ENCODE results near the gene OR4C6. TPM values are rescaled to one million over a fixed set of nuclear protein-coding genes. Genes with fewer than 3 reads are reported as not detected.

OR4C6 gene
- total RNA-seq = under 1 TPM in 1 of 8 experiments, not detected in 7; 0.47 TPM

DNA sequence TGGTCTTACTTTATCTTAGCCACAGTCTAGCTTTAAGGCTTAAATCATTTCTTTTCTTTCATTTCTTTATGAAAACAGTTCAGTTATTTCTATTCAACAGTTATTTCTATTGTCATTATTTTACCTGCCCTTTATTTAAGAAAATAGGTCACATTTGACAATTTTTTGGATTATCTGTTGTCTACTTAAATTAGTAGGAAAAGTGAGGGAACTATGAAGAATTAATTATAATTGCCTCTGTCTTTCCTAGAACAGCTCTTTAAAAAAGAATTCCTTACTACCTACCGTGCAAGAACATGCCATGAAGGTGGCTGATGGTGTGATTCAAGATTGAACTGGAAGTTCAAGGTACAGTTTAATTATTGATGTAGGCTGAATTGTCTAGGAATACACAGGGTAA, at the start of gene OR4C6:
Gene OR4C6 (plus strand): TSS at position 301 of the 400 bp plus-strand sequence. CDS start 2,966 bp downstream, outside the sequence.
- Histone ChIP-seq H3K27ac (no peak within 1 kb of the TSS), H3K4me3 (no peak within 1 kb of the TSS), H3K4me1 (replicated peaks in 1 of 2) (no peaks in the 10 kb centered on the region)
- 0 to 80% (median 50%) methylated on average over 1 of the region's 1 CpG; no CpG with 5 or more reads in 3 of the 10 experiments for WGBS, 10 experiments
- in situ Hi-C loops (cut with MboI; ENCODE audit: low pct_unique_long_range_greater_than_20kb in 2 of 9, low sequenced_read_pairs in 9 of 9, unreplicated experiment in 9 of 9) = loop anchor here in 1 of 9 experiments (25.0 kb wide), 1 partner anchor 100 kb away; the partner anchor contains the start of genes OR4C15 and OR4C16
- no peak for ATAC-seq (replicated peaks in 6 of 8)

DNA sequence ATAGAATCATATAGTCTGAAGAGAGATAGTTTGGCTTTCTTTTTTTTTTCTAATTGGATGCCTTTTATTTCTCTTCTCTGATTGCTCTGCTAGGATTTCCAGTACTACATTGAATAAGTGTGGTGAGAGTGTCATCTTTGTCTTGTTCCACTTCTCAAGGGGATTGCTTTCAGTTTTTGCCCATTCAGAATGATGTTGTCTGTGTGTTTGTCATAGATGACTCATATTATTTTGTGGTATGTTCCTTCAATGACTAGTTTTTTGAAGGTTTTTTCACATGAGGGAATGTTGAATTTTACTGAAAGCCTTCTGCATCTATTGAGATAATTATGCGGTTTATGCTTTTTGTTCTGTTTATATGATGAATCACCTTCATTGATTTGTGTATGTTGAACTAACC, 37.5 kb upstream of the OR4C6 start:
- H3K4me1 ChIP-seq (replicated peaks in 1 of 2) = no peaks in the 10 kb centered on the region
- WGBS, 10 experiments = 0 to 82% (median 67%) methylated on average over 1 of the region's 1 CpG; no CpG with 5 or more reads in 3 of the 10 experiments
- no peak overlapping the region for H3K4me3 ChIP-seq
- in situ Hi-C loops (cut with MboI; ENCODE audit: low pct_unique_long_range_greater_than_20kb in 2 of 9, low sequenced_read_pairs in 9 of 9, unreplicated experiment in 9 of 9) = no loop called here
- ATAC-seq (replicated peaks in 6 of 8) = no peak
- H3K27ac ChIP-seq = no peak overlapping the region

DNA sequence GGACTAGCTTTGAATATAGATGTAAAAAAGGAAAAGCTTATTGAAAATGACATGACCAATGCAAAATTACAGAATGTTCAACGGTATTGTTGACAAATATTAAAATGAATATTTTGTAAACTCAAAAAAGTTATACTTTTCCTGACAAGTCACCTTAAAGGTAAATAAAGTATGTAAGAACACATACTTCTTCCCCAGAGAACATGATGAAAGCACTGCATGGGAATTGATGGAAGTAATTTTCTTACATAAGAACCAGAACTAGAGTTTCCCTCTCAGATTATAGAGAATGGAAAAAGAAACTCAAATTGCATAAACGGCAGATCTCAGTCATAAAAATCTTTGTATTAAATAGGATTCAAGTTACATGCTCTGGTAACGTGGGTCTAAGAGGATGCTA, 27.2 kb upstream of the OR4C6 start, which contains the start of gene OR4P4:
Gene OR4P4 (plus strand): TSS at position 301 of the 400 bp plus-strand sequence.
- in situ Hi-C loops (cut with MboI; ENCODE audit: low pct_unique_long_range_greater_than_20kb in 2 of 9, low sequenced_read_pairs in 9 of 9, unreplicated experiment in 9 of 9) = no loop called here
- Histone ChIP-seq H3K4me1 (replicated peaks in 1 of 2) (no peaks in the 10 kb centered on the region), H3K4me3 (no peak within 1 kb of the TSS), H3K27ac (no peak within 1 kb of the TSS)
- 0 to 31% (median 22%) methylated on average over 1 to 3 of the region's 3 CpGs; no CpG with 5 or more reads in 1 of the 10 experiments for WGBS, 10 experiments
- no peak for ATAC-seq (replicated peaks in 6 of 8)

DNA sequence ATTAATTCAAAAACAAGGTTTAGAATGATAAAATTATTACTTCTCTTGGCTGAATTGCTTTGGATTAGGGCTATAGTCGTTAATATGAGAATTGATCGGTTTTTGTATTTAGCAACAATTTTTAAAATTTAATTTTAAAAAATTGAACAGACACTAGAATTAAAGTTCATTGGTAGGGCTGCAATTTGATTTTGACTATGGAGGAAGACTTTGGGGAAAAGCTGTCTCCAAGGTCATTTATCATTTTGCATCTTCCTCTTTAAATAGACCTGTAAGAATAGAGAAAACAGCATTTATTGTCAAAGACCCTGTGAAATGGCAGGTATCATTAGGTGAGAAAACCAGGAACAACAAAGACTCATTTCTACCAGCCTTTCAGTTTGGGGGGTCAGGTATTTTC, 14.0 kb upstream of the OR4C6 start, which contains the start of gene OR4S2:
Gene OR4S2 (plus strand): TSS at position 301 of the 400 bp plus-strand sequence. CDS start 2,577 bp downstream, outside the sequence.
- in situ Hi-C loops (cut with MboI; ENCODE audit: low pct_unique_long_range_greater_than_20kb in 2 of 9, low sequenced_read_pairs in 9 of 9, unreplicated experiment in 9 of 9) = no loop called here
- Histone ChIP-seq H3K4me3 (no peak within 1 kb of the TSS), H3K27ac (no peak within 1 kb of the TSS), H3K4me1 (replicated peaks in 1 of 2) (no peaks in the 10 kb centered on the region)
- ATAC-seq (replicated peaks in 6 of 8) = no peak
- 7 to 77% (median 48%) methylated on average over 2 of the region's 2 CpGs; no CpG with 5 or more reads in 1 of the 10 experiments for WGBS, 10 experiments

DNA sequence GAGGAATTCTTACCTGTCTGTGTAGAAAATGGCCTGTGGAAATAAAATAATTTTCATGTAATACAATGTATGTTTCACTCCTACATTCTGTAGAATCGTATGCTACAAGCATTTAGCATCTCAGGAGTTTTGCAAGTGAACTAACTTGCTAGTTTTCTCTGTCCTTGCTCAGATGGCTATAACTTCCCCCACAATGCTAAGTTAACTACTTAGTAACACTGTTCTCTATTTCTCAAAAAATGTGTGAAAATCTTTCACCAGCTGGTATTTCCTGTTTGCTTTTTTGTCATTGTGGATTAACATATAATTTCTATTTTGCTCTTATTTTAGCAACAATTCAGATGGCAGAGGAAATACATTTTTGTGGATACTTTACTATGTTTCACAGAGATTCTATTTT, 9.4 kb upstream of the OR4C6 start:
- in situ Hi-C loops (cut with MboI; ENCODE audit: low pct_unique_long_range_greater_than_20kb in 2 of 9, low sequenced_read_pairs in 9 of 9, unreplicated experiment in 9 of 9) = loop anchor here in 1 of 9 experiments (25.0 kb wide), 1 partner anchor 90 kb away; the partner anchor contains the start of genes OR4C15 and OR4C16
- Histone ChIP-seq H3K4me3 (no peak overlapping the region), H3K4me1 (replicated peaks in 1 of 2) (no peaks in the 10 kb centered on the region), H3K27ac (no peak overlapping the region)
- 0 to 78% (median 43%) methylated on average over 1 of the region's 1 CpG; no CpG with 5 or more reads in 3 of the 10 experiments for WGBS, 10 experiments
- ATAC-seq (replicated peaks in 6 of 8) = no peak

DNA sequence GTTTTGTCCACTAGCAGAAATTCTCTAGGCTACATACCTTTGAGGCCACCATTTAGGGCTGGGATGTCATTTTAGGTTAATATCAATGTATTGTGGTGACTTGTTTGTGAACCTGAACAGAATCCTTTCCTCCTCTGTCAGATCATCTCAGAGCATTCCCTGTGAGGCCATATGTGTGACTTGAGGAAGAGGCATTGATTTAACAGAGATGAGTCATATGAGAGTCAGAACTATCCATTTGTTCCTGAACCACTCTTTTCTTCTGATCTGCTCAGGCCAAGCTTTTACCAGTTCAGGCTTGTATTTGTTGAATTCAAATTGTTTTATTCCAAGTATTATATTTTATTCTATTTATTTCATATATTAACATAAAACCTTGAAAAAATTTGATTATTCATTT, 6.9 kb upstream of the OR4C6 start:
- no peak overlapping the region for H3K4me3 ChIP-seq
- H3K4me1 ChIP-seq (replicated peaks in 1 of 2) = no peaks in the 10 kb centered on the region
- in situ Hi-C loops (cut with MboI; ENCODE audit: low pct_unique_long_range_greater_than_20kb in 2 of 9, low sequenced_read_pairs in 9 of 9, unreplicated experiment in 9 of 9) = loop anchor here in 1 of 9 experiments (25.0 kb wide), 1 partner anchor 93 kb away; the partner anchor contains the start of genes OR4C15 and OR4C16
- no peak overlapping the region for H3K27ac ChIP-seq
- no peak for ATAC-seq (replicated peaks in 6 of 8)

DNA sequence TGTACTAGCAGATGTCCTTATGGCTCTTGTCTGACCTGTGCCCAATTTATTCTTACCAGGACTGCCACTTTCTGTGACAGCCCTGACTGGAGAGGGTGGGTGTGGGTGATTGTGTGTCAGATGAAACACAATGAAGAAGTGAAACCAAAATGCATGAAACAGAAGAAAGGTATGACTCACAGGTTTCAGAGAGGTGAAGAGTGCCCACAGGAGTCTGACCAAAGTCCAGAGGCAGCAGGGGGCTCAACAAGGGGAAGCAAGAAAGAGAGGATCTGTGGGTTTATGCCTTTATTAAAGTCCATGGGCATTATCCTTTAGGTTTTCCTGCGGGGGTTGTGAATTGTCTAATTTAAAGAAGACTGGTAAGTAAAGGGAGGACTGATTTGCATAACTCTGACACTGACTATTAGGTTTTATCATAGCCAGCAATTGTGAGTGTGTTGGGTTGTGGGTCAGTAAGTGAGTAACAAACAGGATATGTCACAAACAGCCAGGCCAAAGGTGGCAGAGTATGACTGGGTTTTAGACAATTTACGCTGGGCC, 3.9 kb upstream of the OR4C6 start:
- Histone ChIP-seq H3K27ac (no peak overlapping the region), H3K4me3 (no peak overlapping the region), H3K4me1 (replicated peaks in 1 of 2) (no peaks in the 10 kb centered on the region)
- in situ Hi-C loops (cut with MboI; ENCODE audit: low pct_unique_long_range_greater_than_20kb in 2 of 9, low sequenced_read_pairs in 9 of 9, unreplicated experiment in 9 of 9) = loop anchor here in 1 of 9 experiments (25.0 kb wide), 1 partner anchor 96 kb away; the partner anchor contains the start of genes OR4C15 and OR4C16
- 0 to 75% (median 51%) methylated on average over 1 to 2 of the region's 2 CpGs; no CpG with 5 or more reads in 2 of the 10 experiments for WGBS, 10 experiments
- ATAC-seq (replicated peaks in 6 of 8) = no peak

DNA sequence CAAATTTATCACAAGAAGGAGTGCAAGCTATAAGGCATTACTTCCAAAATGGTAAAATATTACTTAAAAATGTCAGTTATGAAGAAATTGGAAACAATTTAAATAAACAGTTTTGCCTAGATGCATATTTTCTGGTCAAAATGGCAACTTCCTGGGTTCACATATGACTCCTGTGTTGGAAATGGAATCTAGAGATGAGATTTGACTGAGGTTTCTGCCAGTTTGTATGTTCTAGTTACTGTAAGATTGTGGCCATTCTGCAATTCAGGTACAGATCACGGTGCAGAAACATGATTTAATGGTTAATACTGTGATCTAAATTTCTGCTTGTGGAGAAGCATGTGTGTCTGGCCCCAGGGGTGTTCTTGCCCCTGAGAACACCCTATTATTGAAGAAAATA, 3.4 kb upstream of the OR4C6 start:
- WGBS, 10 experiments = 0 to 25% (median 20%) methylated on average over 1 of the region's 1 CpG; no CpG with 5 or more reads in 5 of the 10 experiments
- in situ Hi-C loops (cut with MboI; ENCODE audit: low pct_unique_long_range_greater_than_20kb in 2 of 9, low sequenced_read_pairs in 9 of 9, unreplicated experiment in 9 of 9) = loop anchor here in 1 of 9 experiments (25.0 kb wide), 1 partner anchor 96 kb away; the partner anchor contains the start of genes OR4C15 and OR4C16

DNA sequence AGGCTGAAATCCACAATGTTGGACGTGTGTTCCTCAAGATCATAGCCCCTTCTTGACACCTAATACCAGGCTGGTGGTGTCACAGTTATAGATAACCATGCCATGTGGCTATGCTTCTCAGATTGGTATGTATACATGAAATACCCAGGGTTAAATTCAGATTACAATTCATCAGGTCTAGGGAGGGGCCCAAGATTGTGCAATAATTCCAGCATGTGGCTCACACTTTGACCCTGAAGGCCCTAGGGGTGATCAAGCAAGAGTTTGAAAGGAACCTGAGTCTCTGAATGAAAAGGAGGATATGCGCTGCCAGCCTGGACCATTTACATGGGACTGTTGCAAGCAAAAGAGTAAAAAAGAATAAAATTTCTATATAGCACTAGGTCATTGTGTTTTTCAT, 7.4 kb downstream of the OR4C6 start:
- WGBS, 10 experiments = 0 to 80% (median 57%) methylated on average over 1 of the region's 2 CpGs; no CpG with 5 or more reads in 3 of the 10 experiments
- Histone ChIP-seq H3K4me3 (no peak overlapping the region), H3K27ac (no peak overlapping the region), H3K4me1 (replicated peaks in 1 of 2) (no peaks in the 10 kb centered on the region)
- ATAC-seq (replicated peaks in 6 of 8) = no peak
- in situ Hi-C loops (cut with MboI; ENCODE audit: low pct_unique_long_range_greater_than_20kb in 2 of 9, low sequenced_read_pairs in 9 of 9, unreplicated experiment in 9 of 9) = loop anchor here in 1 of 9 experiments (25.0 kb wide), 1 partner anchor 107 kb away; the partner anchor contains the start of genes OR4C15 and OR4C16

More for the DNA sequence above, 3.4 kb upstream of the OR4C6 start:
- H3K27ac ChIP-seq = no peak overlapping the region
- no peak overlapping the region for H3K4me3 ChIP-seq
- no peaks in the 10 kb centered on the region for H3K4me1 ChIP-seq (replicated peaks in 1 of 2)
- ATAC-seq (replicated peaks in 6 of 8) = no peak

DNA sequence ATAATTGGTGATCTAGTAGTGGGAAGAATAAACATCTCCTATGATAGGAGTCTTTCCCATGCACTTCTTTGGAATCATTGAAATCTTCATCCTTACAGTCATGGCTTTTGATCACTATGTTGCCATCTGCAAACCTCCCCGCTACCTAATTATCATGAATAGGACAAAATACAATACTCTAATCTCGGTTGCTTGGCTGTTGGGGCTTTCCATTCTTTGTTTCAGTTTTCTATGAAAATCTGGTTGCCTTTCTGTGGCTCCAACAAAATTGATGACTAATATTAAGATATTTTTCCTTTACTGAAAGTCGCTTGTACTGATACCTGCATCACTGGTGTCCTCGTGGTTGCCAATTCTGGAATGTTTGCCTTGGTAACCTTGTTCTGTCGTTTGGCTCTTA, 11.9 kb downstream of the OR4C6 start:
- in situ Hi-C loops (cut with MboI; ENCODE audit: low pct_unique_long_range_greater_than_20kb in 2 of 9, low sequenced_read_pairs in 9 of 9, unreplicated experiment in 9 of 9) = loop anchor here in 1 of 9 experiments (25.0 kb wide), 1 partner anchor 112 kb away; the partner anchor contains the start of genes OR4C15 and OR4C16
- Histone ChIP-seq H3K4me3 (no peak overlapping the region), H3K27ac (no peak overlapping the region), H3K4me1 (replicated peaks in 1 of 2) (no peaks in the 10 kb centered on the region)
- 2 to 88% (median 31%) methylated on average over 1 to 5 of the region's 5 CpGs; no CpG with 5 or more reads in 2 of the 10 experiments for WGBS, 10 experiments
- no peak for ATAC-seq (replicated peaks in 6 of 8)

DNA sequence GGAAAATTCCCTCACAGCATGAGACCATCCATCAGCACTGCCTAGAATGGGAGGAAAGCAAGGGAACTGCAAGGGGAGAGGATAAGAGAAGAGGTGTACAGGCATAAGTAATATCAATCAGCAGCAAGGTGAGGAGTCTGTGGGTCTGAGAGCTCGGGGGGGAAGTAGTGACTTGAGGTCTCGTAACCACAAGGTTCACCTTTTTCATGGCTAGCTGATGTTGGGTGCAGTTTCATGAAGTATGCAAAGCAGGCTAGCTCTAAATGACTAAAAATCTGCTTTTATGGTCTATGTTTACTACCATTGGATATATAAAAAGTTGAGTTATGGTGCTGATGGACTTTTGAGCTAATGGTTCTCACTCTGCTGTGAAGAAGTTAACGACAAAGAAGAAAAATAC, 35.8 kb downstream of the OR4C6 start:
- 29 to 100% (median 60%) methylated on average over 1 to 3 of the region's 3 CpGs; no CpG with 5 or more reads in 1 of the 10 experiments for WGBS, 10 experiments
- no peak overlapping the region for H3K4me3 ChIP-seq
- H3K27ac ChIP-seq = no peak overlapping the region
- H3K4me1 ChIP-seq (replicated peaks in 1 of 2) = no peaks in the 10 kb centered on the region
- ATAC-seq (replicated peaks in 6 of 8) = no peak
- in situ Hi-C loops (cut with MboI; ENCODE audit: low pct_unique_long_range_greater_than_20kb in 2 of 9, low sequenced_read_pairs in 9 of 9, unreplicated experiment in 9 of 9) = no loop called here

DNA sequence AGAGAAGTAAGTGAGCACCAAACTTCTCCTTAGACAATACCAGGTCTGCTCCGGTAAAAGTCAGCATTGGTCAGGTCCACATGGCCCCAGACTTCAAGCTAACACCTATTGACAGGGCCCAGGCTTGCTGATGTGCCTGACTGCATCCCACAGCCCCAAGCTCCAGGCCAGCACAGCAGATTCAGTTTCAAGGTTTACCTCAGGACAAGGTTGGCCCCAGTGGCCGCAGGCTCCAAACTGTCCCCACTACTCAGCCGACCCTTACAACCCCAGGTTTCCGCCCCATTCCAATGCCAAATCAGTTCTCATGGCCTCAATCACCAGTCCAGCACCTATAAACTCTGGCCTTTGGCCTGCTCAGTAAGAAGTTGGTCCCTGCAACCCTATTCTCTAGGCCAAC, 39.4 kb downstream of the OR4C6 start:
- no peak for ATAC-seq (replicated peaks in 6 of 8)
- in situ Hi-C loops (cut with MboI; ENCODE audit: low pct_unique_long_range_greater_than_20kb in 2 of 9, low sequenced_read_pairs in 9 of 9, unreplicated experiment in 9 of 9) = no loop called here
- no peaks in the 10 kb centered on the region for H3K4me1 ChIP-seq (replicated peaks in 1 of 2)
- WGBS, 10 experiments = 0 to 58% (median 10%) methylated on average over 1 to 3 of the region's 4 CpGs; no CpG with 5 or more reads in 5 of the 10 experiments
- H3K4me3 ChIP-seq = no peak overlapping the region
- H3K27ac ChIP-seq = no peak overlapping the region

DNA sequence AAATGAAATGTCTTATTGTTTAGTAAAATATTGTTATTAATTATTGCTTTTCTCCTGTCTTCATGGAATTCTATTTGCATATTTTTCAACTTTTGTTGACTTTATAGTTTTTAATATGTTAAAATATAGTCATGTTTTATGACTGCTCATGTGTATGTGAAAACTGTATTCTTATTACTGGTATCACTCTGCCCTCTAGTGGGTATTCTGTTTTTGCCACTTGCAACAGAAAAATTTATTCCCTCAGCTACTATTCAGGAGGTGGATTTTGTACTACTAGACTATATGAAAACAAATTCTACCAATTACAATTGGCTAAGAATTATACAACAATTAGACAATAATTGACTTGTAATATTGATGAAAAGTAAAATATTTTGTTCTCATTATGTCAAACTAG, 45.0 kb downstream of the OR4C6 start:
- Histone ChIP-seq H3K4me3 (no peak overlapping the region), H3K4me1 (replicated peaks in 1 of 2) (no peaks in the 10 kb centered on the region), H3K27ac (no peak overlapping the region)
- in situ Hi-C loops (cut with MboI; ENCODE audit: low pct_unique_long_range_greater_than_20kb in 2 of 9, low sequenced_read_pairs in 9 of 9, unreplicated experiment in 9 of 9) = no loop called here
- ATAC-seq (replicated peaks in 6 of 8) = peak in 3 of 8 experiments; percentile 52 to 71 (median 55)

Data from motor neuron (in vitro differentiated cells).